Cardiac septum (tissue), 1 donor: ENCODE measurements around the gene STIP1. TPM values are rescaled to one million over a fixed set of nuclear protein-coding genes. Genes with fewer than 3 reads are reported as not detected.
A peak's percentile ranks its signal among the peaks of the same experiment; 100 is the strongest.
"Not testable (repeated sequence)": the region's sequence is repeated elsewhere in the genome, so short reads cannot be mapped to it uniquely, and the experiment has no call there.

Source experiments
- DNase-seq: peaks from one replicate; pipeline ENCODE4 v3.0.0-alpha.2; 2020; ENCODE audit warnings: low spot score
- intact Hi-C: fragments of 100-400 bp; cut with DNase I; formaldehyde crosslinking; loops from one replicate; pipeline ENCODE4 v1.14.0; 2022
- total RNA-seq: library from RNA; stranded (reverse); fragmentation: NEBNext Ultra II Directional; extraction: Animal tissue kit (Norgen Biotek cat#: 25700); gene quantifications from one replicate; pipeline ENCODE4 v1.2.1, GENCODE V29; 2021
- donor health status: DM: no; HTN: no; CAD: no.

STIP1 gene
- total RNA-seq, 1 donor from 2014 or later: 86.0 TPM

- no peak for DNase-seq
Observed at GRCh38 chr11:64153812-64154211, 32.2 kb upstream of the STIP1 start.

DNA sequence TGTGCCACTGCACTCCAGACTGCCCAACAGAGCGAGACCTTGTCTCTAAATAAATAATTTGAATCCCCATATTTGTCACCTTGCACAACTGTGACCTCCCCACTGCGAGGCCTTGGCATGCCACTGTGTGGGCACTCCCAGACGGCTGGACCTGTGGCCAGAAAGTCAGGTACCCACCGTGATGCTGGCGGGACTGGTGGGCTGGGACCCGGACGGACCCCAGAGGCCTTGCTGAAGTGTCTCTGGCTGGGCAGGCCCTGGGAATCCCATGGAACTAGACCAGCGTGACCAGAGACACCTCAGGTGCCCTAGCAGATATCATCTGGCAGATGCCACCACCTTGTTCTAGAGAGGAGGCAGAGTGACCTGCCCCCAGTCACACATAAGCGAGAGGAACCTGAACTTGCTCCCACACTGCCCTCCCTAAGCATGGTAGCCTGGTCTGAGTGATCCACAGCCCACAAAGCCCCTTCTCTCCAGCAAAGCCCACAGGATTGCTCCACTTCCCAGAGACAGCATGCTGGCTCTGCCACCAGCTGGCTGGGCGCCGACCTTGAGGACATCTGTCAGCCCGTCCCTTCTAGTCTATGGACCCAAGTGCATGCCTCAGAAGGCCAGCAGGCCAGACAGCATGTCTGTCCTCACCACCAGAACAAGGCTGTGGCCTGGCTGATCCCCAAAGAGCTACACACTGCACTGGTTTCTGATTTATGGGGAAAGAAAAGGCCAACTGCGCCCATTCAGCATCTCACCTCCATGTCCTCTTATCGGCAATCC lies 29.5 kb upstream of the STIP1 start:
- no peak for DNase-seq
- intact Hi-C loops: no loop called here

More at GRCh38 chr11:64153812-64154211, 32.2 kb upstream of the STIP1 start:
- intact Hi-C loops: loop anchor here (5.0 kb wide), 1 partner anchor 317 kb away; the partner anchor contains the start of gene MARK2

DNA sequence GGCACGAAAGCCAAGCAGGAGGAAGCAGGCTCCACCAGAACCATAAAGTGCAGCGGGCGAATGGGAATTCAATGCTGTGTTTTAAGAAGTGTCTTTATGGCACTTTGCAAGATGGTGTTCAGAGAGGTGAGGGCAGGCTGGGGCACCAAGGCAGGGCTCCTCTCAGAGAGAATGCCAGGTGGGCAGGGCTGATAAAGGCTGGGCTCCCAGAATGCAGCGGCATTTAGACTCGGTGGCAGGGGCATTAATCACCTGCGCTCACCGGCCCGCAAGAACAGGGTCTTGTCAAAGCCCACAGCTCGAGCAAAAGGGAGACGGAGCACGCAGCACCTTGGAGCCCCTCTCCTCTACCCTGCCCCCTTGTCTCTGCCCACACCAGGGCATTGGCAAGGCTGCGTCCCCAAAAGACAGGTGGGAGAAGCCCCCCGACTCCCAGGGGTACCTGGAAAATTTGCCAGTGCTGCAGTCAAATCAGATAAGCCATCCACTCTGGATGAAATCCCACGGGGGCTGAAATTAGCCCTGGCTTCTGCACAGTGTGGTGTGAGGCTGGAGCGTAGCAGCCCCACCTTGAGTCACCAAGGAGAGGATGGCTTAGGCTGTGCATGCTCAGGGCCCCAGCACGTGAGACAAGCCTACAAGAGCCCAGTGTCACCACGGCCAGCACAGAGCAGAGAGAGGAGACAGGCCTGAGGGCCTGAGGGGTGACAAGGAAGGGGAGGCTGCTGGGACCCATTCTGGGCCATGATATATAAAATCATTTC lies 28.2 kb upstream of the STIP1 start:
- intact Hi-C loops: no loop called here
- DNase-seq: no peak

- intact Hi-C loops: no loop called here
- no peak for DNase-seq
Observed at GRCh38 chr11:64161037-64161436, 24.9 kb upstream of the STIP1 start.

- intact Hi-C loops, DNase-seq: not testable (repeated sequence)
Observed at GRCh38 chr11:64162769-64163168, 23.2 kb upstream of the STIP1 start.

DNA sequence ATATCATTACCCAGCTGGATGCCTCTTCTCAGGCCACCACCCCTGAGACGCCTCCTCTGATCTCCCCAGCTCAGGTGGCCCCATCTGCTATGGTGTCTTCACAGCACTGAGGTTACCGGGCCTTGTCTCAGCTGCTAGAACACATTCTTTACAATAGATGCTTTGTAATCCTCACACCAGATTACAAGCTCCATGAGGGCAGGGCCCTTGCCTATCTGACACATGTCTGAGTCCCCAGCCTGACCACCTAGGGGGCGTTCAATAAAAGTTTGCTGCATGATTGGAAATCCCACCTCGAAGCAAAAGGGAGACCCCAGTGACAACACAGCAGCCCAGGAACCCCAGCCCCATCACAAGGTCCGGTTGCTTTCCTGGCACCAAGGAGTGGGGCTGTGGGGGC lies 22.0 kb upstream of the STIP1 start:
- DNase-seq: no peak
- intact Hi-C loops: no loop called here

GRCh38 chr11:64164392-64165312 lies 21.3 kb upstream of the STIP1 start:
- intact Hi-C loops: no loop called here

DNA sequence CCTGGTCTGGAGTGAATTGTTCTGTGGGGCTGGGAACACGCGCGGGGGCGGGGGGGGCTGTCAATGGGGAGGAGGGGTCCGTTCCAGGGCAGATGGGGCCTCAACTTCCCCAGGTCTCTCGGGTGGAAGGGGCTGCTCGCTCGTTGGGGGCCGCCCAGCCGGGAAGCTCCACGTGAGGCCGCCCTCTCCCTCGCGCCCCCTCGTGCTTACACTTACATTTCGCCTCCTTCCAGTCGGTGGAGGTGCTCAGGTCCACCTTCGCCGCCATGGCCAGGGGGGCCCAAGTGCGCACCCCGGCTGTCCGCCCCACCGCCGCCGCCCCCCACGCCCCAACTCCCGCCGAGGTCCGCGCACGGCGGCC lies 20.5 kb upstream of the STIP1 start:
- no peak for DNase-seq
- intact Hi-C loops: no loop called here

More at GRCh38 chr11:64164392-64165312, 21.3 kb upstream of the STIP1 start:
- no peak for DNase-seq

DNA sequence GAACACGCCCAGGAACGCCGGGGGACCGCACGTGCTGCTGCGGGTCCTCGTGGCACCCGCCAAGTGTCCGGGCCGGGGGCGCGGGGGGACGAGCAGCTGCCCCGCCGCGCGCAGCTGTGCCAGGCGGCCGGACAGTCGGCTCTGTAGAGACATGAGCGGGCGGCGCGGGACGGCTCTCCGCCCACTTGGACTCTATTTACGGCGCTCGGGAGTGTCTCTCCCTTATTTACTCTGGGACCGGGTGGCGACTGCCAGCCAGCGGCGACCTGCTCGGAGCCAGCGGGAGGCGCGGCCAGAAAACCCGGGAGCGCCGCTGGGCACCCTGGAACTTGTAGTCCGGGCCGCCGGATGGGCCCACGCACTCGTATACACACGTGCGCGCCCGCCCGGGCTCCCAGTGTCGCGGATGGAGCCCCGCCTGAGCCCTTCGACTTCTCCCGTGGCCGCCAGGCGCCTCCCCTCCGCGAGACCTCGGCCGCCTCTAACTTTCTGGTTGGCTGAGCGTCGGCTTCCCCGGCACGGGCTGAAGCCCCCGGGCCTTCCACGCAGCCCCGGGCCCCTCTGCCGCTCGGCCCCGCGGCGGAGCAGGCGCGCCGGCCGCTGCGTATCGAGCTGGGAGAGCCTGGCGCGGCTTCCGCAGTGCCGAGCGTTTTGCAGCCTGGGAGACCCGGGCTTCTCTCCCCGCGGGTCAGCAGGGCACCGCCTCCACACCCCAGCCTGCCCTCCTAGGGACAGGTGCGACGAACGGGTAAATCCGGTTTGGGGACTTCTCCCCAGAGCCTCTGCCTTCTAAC lies 19.9 kb upstream of the STIP1 start, which contains the start of gene MACROD1:
Gene MACROD1 (minus strand): TSS at position 272 of the 794 bp plus-strand sequence. CDS start 119 bp downstream, at position 153.
- intact Hi-C loops: no loop called here
- DNase-seq: peak; percentile 91

DNA sequence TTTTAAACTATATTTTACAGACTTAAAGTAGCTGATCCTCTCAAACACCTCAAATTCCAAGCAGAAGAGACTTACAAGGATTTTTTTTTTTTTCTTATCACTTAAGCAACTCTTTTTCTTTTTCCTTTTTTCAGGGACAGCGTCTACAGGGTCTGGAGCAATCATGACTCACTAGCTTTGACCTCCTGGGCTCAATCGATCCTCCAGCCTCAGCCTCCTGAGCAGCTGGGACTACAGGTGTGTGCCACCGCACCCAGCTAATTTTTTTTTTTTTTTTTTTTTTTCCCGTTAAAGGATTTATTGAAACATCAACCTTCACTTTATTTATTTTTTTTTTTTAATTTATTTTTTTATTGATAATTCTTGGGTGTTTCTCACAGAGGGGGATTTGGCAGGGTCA lies 15.6 kb upstream of the STIP1 start:
- no peak for DNase-seq

DNA sequence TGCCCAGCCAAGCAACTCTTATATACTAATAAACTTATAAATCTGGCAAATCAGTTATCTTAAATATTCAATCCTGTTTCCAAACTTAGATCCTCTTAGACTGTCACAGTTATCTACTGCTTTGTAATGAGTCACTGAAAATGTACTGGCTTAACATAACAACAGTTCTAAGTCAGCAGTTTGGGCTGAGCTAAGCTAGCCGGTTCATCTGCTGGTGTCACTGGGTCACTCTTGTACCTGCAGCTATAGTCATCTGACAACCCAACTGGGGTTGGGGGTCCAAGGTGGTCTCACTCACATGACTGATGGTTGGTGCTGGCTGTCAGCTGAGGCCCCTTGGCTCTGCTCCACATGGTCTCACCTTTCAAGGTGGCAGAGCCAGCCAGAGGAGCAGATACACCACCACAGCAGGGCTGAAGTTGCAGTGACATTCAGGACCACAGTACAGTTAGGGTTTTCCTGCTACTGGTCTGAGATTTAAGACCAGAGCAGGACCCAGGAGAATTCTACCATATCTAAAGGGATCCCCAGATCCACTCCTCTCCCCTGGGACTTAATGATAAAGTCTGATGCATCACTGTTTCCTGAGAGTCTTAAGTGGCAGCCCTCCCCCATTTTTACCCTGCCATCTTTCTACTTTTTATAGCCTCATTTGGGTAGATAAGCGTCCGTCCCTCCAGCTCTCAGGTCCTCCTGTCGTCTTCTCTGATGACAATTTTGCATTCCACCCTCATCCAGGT lies 12.2 kb upstream of the STIP1 start:
- intact Hi-C loops: no loop called here
- DNase-seq: no peak

More for the DNA sequence above, 15.6 kb upstream of the STIP1 start:
- intact Hi-C loops: no loop called here

GRCh38 chr11:64176751-64177150 lies 9.2 kb upstream of the STIP1 start:
- intact Hi-C loops: no loop called here

DNA sequence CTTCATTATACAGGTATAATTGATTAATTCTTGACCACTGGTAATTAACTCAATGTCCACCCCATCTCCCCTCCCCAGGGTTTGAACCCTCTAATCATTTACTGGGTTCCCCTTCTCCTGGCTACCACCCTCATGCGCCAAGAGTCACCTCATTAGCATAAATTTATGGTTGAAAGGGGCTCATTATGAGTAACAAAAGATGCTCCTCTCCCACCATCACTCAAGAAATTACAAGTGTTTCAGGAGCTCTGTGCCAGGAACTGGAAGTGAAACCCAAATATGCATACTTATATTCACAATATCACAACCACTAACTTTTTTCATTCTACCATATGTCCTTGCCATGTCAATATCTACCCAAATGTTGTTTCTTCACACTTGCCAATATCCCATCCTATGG lies 7.8 kb upstream of the STIP1 start:
- intact Hi-C loops: no loop called here
- DNase-seq: no peak

More at GRCh38 chr11:64176751-64177150, 9.2 kb upstream of the STIP1 start:
- DNase-seq: no peak

DNA sequence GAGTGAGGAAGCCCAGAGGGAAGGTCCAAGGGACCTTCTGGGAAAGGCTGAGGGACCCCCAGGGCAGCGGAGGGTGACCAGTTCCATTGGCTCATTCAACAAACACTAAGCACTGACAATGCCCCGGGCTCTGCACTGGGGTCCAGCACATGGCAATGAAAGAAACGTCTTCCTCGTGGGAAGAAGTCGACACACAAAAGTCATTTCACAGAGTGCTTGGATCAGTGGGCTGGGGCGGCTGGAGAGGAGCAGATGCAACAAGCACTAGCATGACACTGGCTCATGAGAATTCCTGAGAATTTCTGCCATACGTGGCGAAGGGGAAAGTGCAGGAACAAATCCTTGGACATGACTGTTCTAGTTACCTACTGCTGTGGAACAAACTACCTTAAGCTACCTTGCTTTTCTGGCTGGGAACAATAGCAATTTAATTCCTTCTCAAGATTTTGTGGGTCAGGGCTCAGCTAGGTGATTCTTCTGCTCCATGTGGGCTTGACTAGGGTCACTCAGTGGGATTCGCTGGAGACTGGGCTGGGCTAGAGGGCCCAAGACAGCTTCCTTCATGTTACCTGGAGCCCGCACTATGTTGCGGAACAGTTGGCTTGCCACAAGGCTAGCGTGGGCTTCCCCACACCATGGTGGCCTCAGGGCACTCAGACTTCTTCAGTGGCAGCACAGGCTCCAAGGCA lies 6.9 kb upstream of the STIP1 start:
- intact Hi-C loops: no loop called here
- DNase-seq: no peak

DNA sequence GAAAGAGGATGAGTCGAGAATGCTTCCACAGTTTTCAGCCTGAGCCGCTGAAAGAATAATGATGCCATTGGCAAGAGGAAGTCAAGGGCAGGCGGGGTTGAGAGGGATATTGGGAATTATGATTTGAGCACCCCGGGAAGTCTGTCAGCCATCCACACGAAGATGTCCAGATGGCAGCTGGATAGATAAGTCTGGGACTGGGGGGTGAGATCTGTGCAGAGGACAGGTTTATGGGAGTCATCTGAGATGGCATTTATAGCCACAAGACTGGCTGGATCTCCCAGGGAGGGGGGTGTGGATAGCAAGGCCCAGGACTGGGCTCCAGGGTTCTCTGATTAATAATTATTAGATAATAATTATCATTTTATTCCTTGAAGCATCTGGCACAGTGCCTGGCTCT lies 5.1 kb upstream of the STIP1 start:
- no peak for DNase-seq
- intact Hi-C loops: no loop called here

DNA sequence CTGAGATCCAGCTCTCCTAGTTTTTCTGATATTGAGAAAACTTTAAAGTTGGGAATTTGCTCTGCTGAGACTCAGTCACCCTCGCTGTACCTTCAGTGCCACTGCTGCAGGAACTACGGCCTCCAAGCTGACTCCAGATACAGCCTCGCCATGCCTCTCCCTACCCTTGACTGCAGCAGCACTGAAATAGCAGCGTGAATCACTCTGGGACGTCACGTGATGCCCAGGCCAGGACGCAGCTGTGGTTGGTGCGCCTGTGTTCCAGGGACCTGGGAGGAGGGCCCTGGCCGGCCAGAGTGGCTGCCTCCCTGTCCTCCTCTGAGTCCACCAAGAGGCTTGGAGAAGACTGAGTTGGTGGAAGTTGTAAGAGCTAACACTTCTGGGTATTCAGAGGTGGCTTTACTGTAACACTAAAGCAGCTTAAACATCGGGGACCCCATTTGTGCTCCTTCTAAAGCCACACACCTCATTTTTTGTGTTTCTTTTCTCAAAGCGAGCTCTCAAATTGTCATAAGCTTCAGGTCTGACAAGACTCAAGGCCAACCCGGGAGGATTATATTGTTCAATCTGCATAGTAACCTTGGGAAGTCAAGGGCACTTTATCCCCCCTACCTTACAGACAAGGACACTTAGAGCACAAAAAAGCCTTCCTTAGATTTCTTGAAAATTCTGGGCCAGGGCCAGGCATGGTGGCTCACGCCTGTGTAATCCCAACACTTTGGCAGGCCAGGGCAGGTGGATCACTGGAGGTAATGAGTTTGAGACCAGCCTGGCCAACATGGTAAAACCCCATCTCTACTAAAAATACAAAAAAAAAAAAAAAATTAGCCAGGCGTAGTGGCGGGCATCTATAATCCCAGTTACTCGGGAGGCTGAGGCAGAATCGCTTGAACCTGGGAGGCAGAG lies 4.2 kb upstream of the STIP1 start:
- intact Hi-C loops: no loop called here
- peak; percentile 94 for DNase-seq

DNA sequence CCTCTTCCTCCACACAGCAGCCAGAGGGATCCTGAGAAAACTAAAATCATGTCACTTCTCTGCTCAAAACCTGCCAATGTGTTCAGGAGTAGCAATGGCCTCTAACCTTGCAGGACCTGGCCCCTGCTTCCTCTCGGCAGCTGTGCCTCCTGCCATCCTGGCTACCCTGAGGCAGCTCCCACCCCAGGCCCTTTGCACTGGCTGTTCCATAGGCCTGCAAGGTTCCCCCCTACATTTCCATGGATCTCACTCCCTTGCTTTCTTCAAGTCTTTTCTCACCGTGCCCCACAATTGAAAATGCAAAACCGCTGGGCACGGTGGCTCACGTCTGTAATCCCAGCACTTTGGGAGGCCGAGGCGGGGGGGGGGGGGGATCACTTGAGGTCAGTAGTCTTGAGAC lies 2.1 kb upstream of the STIP1 start:
- intact Hi-C loops: no loop called here

More for the DNA sequence above, 2.1 kb upstream of the STIP1 start:
- DNase-seq: no peak
